Measurements from ENCODE around the gene HMOX1.

- no peak for TF ChIP-seq POLR2A (IDR thresholded peaks at IDR 0.05; ENCODE audit: low read depth, low read length)
- TF ChIP-seq POLR2AphosphoS5 (IDR thresholded peaks at IDR 0.05; ENCODE audit: low read depth, low read length): no peak
Observed at GRCh38 chr22:35378621-35379020, 2.3 kb upstream of the HMOX1 start.
